Activated CD8-positive, alpha-beta memory T cell treated with anti-CD3 and anti-CD28 coated beads, Interleukin-2, amount 10 ng/mL, durations not matched to agents 7 days and 5 days (primary cell): ENCODE results near the gene PPP1R13B. TPM values are rescaled to one million over a fixed set of nuclear protein-coding genes. Genes with fewer than 3 reads are reported as not detected.

Experiments
- ATAC-seq: fragments of 150-1000 bp; cut with Tn5 transposase; one replicate; pipeline ENCODE4 v1.10.0; 2021; ENCODE audit warnings: moderate library complexity
- CTCF ChIA-PET: fragments of 350-600 bp; sonication (Branson Sonifier 250); formaldehyde crosslinking; loops from one replicate; lab custom pipeline; 2021; ENCODE audit warnings: antibody characterized with exemption; lab: Charles Lee
- DNase-seq: peaks from one replicate; pipeline ENCODE4 v3.0.0-alpha.2; 2020
- H3K27ac Mint-ChIP-seq: one replicate; pipeline ENCODE4 v1.8.0; 2021; ENCODE audit warnings: mild to moderate bottlenecking, mixed read lengths
- H3K27me3 Mint-ChIP-seq: one replicate; pipeline ENCODE4 v1.8.0; 2021; ENCODE audit warnings: mixed read lengths
- H3K36me3 Mint-ChIP-seq: one replicate; pipeline ENCODE4 v1.8.0; 2021; ENCODE audit warnings: mild to moderate bottlenecking, mixed read lengths
- H3K4me1 Mint-ChIP-seq: one replicate; pipeline ENCODE4 v1.8.0; 2021; ENCODE audit warnings: mixed read lengths
- H3K4me3 Mint-ChIP-seq: one replicate; pipeline ENCODE4 v1.8.0; 2021; ENCODE audit warnings: mild to moderate bottlenecking, moderate library complexity, mixed read lengths
- H3K9me3 Mint-ChIP-seq: one replicate; pipeline ENCODE4 v1.8.0; 2022; ENCODE audit warnings: low read depth, mixed read lengths
- total RNA-seq, 2 experiments: library from RNA; stranded (reverse); gene quantifications; one replicate each; pipeline ENCODE4 v1.2.3, GENCODE V29; 2021

PPP1R13B gene
- total RNA-seq, 2 experiments from 2014 or later = 8.6 to 11.7 TPM

DNA sequence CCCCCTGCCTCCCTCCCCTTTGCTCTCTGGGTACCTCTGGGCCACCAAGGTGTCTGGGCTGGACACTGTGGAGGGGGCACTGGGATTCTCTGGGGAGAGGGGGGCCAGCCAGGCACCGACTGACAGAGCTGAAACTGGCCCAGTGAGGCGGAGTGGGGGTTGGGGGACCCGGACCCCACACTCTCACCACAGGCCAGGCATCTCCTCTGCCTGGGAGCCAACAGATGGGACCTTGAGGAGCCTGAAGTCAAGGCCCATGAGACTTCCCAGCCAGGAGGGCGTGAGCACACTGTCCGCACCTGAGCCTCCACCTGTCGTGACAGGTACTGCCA is 39.8 kb upstream of the PPP1R13B start:
- no peaks in the 10 kb centered on the region for H3K27me3 Mint-ChIP-seq
- CTCF ChIA-PET = interaction anchor here (0.7 kb wide), 1 partner anchor 14 kb away, joined by 3 read pairs; no protein-coding TSS in a partner anchor
- H3K9me3 Mint-ChIP-seq = no peaks in the 10 kb centered on the region
- H3K36me3 Mint-ChIP-seq = no peaks in the 10 kb centered on the region
- no peak overlapping the region for H3K27ac Mint-ChIP-seq
- no peak overlapping the region for H3K4me3 Mint-ChIP-seq
- DNase-seq = no peak
- ATAC-seq = no peak
- H3K4me1 Mint-ChIP-seq = no peaks in the 10 kb centered on the region

DNA sequence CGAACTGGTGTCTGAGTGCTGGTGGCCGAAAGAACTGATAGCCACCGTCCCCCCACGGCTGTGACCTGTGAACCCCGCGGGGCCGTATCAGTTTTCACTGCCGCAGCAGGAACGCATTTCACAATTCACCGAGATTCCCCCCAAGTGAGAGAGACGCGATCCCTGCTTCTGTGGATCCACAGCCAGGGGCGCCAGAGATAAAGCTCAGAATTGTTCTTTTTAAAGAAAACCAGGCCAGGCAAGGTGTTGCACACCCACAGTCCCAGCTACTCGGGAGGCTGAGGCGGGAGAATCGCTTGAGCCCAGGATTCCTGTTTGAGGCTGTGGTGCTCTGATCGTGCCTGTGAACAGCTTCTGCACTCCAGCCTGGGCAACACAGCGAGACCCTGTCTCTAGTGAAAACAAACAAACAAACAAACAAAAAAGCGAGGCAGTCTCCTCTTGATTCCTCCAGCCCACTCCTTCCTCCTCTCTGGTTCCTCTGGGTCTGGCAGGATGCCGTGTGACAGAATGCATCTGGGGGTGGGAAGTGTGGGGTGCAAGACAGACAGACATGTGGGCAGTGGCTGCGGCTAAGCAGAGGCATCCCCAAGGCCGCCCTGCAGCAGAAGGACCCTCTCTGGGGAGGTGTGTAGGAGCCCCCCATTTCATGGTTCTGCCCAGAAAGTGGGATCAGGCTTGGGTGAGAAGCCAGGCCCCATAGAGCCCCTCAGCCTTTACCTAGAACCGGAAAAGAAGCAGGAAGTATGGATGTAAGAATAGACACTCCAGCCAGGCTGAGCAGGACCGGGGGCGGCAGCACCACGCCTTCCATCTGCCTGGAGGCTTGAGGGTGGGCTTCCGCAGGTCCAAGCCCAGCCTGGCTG is 39.2 kb upstream of the PPP1R13B start:
- Mint-ChIP-seq H3K36me3 (no peaks in the 10 kb centered on the region), H3K27ac (no peak overlapping the region)
- no peak for ATAC-seq

DNA sequence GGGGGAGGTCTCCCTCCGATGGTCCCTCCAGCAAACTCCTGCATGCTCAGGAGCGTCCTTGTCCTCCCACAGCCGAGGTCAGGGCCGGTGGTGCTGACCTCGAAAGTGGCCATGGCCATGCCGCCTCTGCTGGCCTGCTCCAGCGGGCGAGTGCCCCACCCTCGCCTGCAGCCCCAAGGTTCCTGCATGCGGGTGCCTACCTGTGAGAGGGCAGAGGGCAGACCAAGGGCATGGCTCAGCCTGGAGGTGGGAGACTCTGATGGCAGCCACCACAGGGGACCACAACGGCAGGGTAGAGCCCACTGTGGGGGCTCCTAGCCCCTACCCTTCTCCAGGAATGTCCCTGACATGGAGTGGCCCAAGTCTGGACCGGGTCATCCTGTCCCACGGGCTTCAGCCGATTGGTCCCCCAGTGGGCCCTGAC is 38.1 kb upstream of the PPP1R13B start:
- peaks cover 2% of the 10 kb centered on the region for H3K4me1 Mint-ChIP-seq
- ATAC-seq (no peak), DNase-seq (no peak)
- H3K9me3 Mint-ChIP-seq = no peaks in the 10 kb centered on the region
- no peaks in the 10 kb centered on the region for H3K27me3 Mint-ChIP-seq
- H3K27ac Mint-ChIP-seq = no peak overlapping the region
- H3K4me3 Mint-ChIP-seq = no peak overlapping the region
- CTCF ChIA-PET = no interaction called here
- no peaks in the 10 kb centered on the region for H3K36me3 Mint-ChIP-seq

More for the DNA sequence above, 39.2 kb upstream of the PPP1R13B start:
- Mint-ChIP-seq H3K4me1 (no peaks in the 10 kb centered on the region), H3K9me3 (no peaks in the 10 kb centered on the region), H3K4me3 (no peak overlapping the region), H3K27me3 (no peaks in the 10 kb centered on the region)
- DNase-seq = no peak
- CTCF ChIA-PET = interaction anchor here (0.5 kb wide), 1 partner anchor 21 kb away, joined by 4 read pairs; no protein-coding TSS in a partner anchor

DNA sequence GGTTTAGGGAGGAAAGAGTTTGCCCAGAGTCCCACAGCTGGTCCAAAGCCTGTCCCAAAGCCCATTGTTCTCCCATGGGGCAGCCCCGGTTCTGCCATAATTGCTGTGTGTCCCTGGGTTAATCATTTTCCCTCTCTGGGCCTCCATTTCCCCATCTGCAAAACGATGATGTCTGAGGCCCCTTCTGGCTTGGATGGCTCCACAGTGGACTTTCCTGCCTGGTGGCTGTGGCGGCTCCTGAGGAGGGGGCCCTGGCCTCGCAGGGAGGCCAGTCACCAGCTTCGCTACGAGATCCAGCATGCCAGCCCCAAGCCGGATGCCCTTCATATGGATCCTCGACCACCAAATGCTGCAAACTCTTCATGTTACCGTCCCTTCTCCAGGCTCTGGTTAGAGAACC is 37.5 kb upstream of the PPP1R13B start:
- Mint-ChIP-seq H3K27me3 (no peaks in the 10 kb centered on the region), H3K27ac (no peak overlapping the region), H3K4me3 (no peak overlapping the region), H3K9me3 (no peaks in the 10 kb centered on the region), H3K36me3 (no peaks in the 10 kb centered on the region), H3K4me1 (peaks cover 8% of the 10 kb centered on the region)
- DNase-seq = no peak
- CTCF ChIA-PET = interaction anchor here (1.2 to 2.0 kb wide), 2 partner anchors 16 to 25 kb away, joined by 3 to 6 read pairs; no protein-coding TSS in a partner anchor
- no peak for ATAC-seq

DNA sequence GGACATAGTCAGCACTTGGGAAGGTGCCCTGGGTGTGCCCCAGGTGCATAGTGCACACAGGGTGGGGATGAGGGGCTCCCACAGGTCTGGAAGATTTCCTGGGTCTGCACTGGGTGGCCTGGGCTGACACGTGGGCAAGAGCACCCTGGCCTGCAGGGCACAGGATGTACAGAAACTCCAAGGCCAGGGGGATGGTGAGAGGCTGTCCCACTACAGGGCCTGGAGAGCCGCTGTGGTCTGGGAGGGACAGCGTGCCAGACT is 35.8 kb upstream of the PPP1R13B start:
- no peak for ATAC-seq
- DNase-seq = no peak
- Mint-ChIP-seq H3K27me3 (no peaks in the 10 kb centered on the region), H3K4me3 (no peak overlapping the region), H3K36me3 (no peaks in the 10 kb centered on the region), H3K27ac (no peak overlapping the region), H3K9me3 (no peaks in the 10 kb centered on the region), H3K4me1 (peaks cover 15% of the 10 kb centered on the region)
- CTCF ChIA-PET = interaction anchor here (2.0 kb wide), 1 partner anchor 18 kb away, joined by 6 read pairs; no protein-coding TSS in a partner anchor

DNA sequence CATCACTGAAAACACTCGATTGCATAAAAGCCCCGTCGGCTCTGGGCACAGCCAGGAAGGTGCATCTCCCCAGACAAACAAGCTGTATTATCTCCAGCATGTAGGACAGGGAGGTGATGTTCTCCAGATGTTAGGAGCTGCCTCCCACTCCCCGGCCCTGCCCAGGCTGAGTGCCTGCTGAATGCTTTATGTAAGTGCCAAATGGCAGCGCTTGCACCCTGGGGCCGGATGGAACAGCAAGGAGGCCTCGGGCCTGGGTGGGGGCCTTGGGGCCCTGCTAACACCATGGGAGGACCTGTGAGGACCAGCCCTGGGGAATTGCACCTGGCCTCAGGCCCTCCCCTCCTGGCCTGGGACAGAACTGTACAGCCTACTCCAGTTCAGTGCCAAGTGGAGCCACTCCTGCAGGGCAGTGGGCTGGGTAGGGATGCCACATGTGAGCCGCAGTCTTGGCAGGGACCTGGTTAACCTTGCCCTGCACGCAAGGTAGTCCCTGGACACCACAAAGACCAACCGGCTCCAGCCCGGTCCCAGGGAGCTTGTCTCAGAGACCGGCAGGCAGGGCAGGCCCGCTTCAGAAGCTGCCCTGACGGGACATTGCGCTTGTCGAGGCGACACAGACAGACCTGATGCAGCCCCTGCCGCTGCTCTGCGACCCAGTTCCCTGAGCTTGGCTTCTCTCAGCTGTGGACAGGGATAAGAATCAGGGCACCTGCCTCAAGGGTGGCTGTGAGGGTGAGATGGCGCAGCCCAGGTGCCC is 35.3 kb upstream of the PPP1R13B start:
- Mint-ChIP-seq H3K27ac (no peak overlapping the region), H3K36me3 (no peaks in the 10 kb centered on the region), H3K4me3 (no peak overlapping the region), H3K4me1 (peaks cover 15% of the 10 kb centered on the region), H3K27me3 (no peaks in the 10 kb centered on the region), H3K9me3 (no peaks in the 10 kb centered on the region)
- CTCF ChIA-PET = interaction anchor here (1.6 to 2.0 kb wide), 2 partner anchors 18 kb away, joined by 5 to 6 read pairs; no protein-coding TSS in a partner anchor
- no peak for ATAC-seq
- DNase-seq = no peak

DNA sequence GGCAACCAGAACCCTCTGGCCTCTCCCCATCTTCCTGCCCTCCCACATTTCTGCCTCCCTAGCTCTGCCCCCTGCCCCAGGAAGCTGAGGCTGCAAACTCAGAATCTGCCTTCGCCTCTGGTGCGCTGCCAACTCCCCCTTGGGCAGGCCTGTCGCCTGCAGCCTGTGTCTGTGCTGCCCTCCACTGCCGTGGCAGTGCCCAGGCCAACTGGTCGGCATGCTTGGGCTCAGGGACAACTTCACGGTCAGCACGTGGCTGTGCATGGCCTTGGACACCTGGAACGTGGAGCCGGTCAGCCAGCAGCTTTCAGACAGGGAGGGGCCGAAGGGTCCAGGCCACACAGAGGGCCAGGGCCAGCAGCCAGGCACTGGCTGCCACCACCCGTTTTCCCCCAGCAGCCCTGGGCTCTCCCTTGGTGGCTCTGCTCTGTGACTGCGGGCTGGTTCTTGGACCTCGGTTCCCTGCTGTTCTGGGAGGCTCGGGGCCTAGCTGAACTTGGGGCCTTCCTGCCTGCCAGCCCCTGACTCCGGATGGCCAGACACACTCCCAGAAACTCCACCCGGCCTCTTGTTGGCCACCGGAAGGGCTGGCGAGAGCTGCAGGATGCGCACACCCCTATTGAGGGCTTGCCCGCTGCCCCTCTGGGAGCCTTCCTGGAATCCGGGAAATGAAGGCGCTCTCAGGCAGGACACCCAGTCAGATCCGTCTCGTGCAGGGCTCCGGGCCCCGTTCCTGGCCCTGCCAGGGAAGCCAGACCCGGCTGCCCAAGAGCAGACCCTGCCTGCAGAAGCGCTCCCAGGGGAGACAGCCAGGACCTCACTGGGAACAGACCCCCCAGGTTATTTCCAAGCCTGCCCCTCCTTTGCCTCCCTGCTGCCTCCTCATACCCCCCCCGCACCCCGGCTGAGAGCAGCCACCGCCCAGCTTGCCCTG is 34.2 kb upstream of the PPP1R13B start:
- Mint-ChIP-seq H3K9me3 (no peaks in the 10 kb centered on the region), H3K36me3 (no peaks in the 10 kb centered on the region), H3K27ac (no peak overlapping the region), H3K27me3 (no peaks in the 10 kb centered on the region), H3K4me3 (no peak overlapping the region), H3K4me1 (peaks cover 15% of the 10 kb centered on the region)
- CTCF ChIA-PET = interaction anchor here (0.6 to 2.3 kb wide), 4 partner anchors 8 to 1620 kb away, joined by 3 to 5 read pairs (median 4); no protein-coding TSS in a partner anchor
- ATAC-seq (no peak), DNase-seq (no peak)

DNA sequence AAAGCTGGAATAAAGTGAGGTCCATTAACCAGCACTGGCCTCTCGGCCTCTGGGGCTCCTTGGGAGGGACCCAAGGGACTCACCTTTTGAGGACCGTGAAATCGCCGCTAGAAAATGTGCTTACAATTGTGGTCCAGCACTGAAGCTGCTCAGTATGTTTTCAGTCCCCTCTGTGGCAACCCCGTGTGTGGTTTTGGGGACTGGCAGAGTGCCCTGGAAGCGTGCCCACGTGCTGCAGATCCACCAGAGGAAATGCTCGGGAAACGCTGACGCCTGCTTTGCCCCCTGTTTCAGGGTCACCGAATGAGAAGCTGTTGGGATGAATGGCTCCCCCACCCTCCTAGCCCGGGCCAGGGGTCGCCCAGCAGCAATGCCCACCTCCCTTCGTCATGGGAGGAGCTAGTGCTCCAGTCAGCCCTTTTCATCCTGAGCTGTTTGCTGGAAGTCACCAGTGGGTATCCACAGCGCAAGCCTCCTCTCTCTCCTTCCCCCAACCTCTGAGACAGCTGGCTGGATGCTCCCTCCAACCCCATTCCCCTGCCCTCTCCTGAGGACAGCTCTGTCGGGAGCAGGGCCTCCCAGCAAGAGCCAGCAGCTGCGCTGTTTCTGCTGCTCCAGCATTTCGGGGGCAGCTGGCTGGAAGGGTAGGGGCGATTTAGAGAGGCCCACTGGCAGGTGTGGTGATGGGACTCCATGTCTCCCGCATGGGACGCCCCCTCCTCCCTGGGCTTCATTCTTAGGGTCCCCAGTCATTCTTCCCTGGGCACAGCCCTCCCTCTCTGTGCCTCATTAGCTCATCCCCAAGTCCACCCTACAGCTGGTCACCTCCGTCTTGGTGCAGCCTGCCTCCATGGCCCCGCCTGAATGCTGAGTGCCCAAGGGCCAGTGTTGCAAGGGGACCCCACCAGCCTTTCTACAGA is 33.2 kb upstream of the PPP1R13B start:
- peaks cover 15% of the 10 kb centered on the region for H3K4me1 Mint-ChIP-seq
- H3K9me3 Mint-ChIP-seq = no peaks in the 10 kb centered on the region
- no peaks in the 10 kb centered on the region for H3K27me3 Mint-ChIP-seq
- H3K36me3 Mint-ChIP-seq = no peaks in the 10 kb centered on the region
- H3K4me3 Mint-ChIP-seq = peak overlapping the region; percentile 33
- CTCF ChIA-PET = interaction anchor here (0.9 to 2.3 kb wide), 3 partner anchors 20 to 72 kb away, joined by 3 to 5 read pairs (median 5); no protein-coding TSS in a partner anchor
- H3K27ac Mint-ChIP-seq = no peak overlapping the region
- ATAC-seq (no peak), DNase-seq (no peak)

DNA sequence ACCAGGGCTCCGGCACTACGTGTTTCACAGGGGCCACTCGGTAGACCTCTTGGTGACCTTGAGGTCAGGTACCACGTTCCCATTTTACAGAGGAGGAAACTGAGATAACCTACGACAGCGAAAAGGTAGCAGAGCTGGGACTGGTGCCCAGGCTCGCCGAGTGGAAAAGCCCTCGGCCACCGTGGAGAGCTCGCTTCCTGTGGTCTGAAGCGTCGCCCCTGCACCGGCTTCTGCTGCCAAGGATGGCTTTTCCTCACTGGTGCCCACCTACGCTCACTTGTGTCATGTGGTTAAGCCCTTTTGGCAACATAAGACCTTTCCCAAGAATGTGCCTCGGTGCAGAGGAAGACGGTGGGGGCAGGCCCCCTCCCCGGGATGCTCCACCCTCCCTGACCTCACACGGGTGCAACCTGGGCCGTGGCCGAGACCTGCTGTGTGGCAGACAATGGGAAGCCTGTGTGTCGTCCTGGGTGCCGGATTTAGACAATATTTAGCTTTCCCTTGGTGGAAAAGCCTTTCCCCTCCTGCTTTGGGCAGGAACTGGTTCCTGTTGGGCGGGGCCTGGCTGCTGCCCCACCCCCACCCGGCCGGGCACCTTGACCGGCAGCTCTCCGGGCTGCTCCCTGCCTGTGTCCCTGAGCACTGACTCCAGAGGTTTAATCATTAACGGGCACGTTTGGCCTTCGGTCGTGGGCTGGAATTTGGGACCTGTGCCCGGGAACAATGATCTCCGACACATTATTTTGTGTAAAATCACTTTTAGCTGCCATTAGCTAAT is 32.4 kb upstream of the PPP1R13B start:
- Mint-ChIP-seq H3K27me3 (no peaks in the 10 kb centered on the region), H3K36me3 (no peaks in the 10 kb centered on the region), H3K9me3 (no peaks in the 10 kb centered on the region), H3K4me3 (peak overlapping the region; percentile 33), H3K27ac (no peak overlapping the region), H3K4me1 (peaks cover 20% of the 10 kb centered on the region)
- DNase-seq = no peak
- no peak for ATAC-seq
- CTCF ChIA-PET = interaction anchor here (0.9 to 3.0 kb wide), 3 partner anchors 21 to 71 kb away, joined by 3 to 17 read pairs (median 5); no protein-coding TSS in a partner anchor

DNA sequence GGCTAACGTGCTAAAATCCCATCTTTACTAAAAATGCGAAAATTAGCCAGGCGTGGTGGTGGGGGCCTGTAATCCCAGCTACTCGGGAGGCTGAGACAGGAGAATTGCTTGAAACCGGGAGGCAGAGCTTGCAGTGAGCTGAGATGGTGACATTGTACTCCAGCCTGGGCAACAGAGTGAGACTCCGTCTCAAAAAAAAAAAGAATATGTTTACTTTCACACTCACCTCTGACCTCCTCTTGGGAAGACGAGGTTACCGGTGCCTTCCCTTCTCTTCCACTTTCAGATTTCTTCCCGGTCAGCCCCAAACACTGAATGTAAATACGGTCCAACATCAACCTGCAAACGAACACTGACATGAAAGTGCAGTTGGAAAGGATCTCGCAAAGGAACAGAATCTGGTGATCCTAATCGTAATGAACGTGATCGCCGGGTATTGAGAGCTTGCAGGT is 31.8 kb upstream of the PPP1R13B start:
- H3K4me3 Mint-ChIP-seq = peak overlapping the region; percentile 33
- DNase-seq = no peak
- H3K27ac Mint-ChIP-seq = no peak overlapping the region
- no peaks in the 10 kb centered on the region for H3K36me3 Mint-ChIP-seq
- ATAC-seq = no peak
- no peaks in the 10 kb centered on the region for H3K9me3 Mint-ChIP-seq
- no peaks in the 10 kb centered on the region for H3K27me3 Mint-ChIP-seq
- CTCF ChIA-PET = interaction anchor here (1.7 to 3.0 kb wide), 3 partner anchors 10 to 31 kb away, joined by 3 to 17 read pairs (median 5); no protein-coding TSS in a partner anchor
- peaks cover 22% of the 10 kb centered on the region for H3K4me1 Mint-ChIP-seq

DNA sequence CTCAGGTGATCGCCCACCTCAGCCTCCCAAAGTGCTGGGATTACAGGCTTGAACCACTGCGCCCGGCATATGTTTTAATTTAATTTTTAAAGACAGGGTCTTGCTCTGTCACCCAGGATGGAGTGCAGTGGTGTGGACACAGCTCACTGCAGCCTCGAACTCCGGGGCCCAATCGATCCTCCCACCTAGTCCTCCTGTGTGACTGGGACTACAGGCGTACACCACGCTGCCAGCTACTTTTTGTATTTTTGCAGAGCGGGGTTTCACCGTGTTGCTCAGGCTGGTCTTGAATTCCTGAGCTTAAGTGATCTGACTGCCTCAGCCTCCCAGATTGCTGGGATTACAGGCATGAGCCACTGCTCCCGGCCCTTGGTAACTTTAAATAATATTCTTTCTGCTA is 30.8 kb upstream of the PPP1R13B start:
- Mint-ChIP-seq H3K27me3 (no peaks in the 10 kb centered on the region), H3K9me3 (no peaks in the 10 kb centered on the region), H3K4me3 (no peak overlapping the region), H3K27ac (no peak overlapping the region), H3K36me3 (no peaks in the 10 kb centered on the region), H3K4me1 (peaks cover 23% of the 10 kb centered on the region)
- no peak for ATAC-seq
- CTCF ChIA-PET = interaction anchor here (1.2 to 3.0 kb wide), 4 partner anchors 9 to 26 kb away, joined by 3 to 17 read pairs (median 4); no protein-coding TSS in a partner anchor
- no peak for DNase-seq
